ENCODE results near the gene SPACA4. TPM values are rescaled to one million over a fixed set of nuclear protein-coding genes. Genes with fewer than 3 reads are reported as not detected.
A peak's percentile ranks its signal among the peaks of the same experiment; 100 is the strongest.

Gene SPACA4
- polyA plus RNA-seq, 4 donors: 0.06 TPM; not detected in 3

DNA sequence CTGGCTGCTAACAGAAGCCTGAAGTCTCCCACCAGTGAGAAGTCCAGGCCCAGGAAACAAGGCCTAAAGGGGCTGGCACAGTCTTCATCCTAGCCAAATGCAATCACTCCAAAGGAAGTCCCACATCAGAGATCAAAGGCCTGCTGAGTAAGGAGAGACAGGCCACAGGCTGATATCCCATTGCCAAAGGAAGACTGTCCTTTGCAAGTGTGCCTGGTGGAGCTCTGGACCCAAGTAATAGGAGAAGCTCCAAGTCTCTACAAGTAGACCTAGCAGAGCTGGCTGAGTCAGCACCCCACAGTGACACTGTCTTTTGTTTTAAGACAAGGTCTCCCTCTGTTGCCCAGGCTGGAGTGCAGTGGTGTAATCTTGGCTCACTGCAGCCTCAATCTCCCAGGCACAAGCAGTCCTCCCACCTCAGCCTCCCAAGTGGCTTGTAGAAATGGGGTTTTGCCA lies 26.2 kb downstream of the SPACA4 start:
- no peak for DNase-seq (ENCODE audit: low read depth in 4 of 4, low spot score in 3 of 4)

DNA sequence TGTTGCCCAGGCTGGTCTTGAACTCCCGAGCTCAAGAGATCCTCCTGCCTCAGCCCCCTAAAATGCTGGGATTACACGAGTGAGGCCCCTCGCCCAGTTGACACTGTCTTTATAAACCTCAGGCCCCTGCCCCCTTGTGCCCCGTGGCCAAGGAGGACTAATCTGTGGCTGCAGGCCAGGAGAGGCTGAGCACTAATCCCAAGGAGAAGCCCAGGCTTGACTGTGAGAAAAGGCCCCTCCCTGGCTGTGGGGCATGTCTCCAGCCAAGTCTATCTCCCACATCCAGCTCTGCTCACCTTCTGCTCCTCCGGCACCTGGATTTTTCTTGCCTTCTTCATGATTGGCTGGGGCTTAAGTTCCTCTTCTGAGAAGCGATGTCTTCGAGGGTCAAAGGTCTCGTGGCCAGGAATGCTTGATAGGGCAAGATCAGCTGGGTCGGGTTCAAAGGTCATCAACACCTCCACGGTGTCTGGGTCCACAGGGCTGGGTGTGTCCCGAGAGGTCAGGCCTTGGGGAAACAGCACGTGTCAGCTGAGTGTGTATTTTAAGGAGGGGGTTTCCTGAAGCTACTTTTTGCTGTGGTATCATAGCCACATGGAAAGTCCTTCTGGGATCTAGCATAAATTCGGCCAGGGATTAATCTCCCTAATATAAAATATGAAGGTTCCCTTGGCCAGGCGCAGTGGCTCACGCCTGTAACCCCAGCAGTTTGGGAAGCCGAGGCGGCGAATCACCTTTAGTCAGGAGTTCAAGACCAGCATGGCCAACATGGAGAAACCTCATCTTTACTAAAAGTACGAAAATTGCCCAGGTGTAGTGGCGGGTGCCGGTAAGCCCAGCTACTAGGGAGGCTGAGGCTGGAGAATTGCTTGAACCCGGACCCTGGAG lies 26.9 kb downstream of the SPACA4 start:
- DNase-seq (ENCODE audit: low read depth in 4 of 4, low spot score in 3 of 4): no peak

DNA sequence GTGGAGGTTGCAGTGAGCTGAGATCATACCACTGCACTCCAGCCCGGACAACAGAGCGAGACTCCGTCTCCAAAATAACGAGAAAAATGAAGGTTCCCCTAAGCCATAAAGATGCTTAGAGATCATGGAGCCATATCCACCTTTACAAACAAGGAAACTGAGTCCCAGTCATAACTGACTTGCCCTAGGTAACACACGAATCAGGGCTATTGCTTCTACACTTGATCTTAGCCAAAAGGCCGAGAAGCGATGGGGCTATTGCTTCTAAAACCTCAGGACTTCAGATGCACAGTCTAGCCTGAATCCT lies 27.4 kb downstream of the SPACA4 start:
- DNase-seq (ENCODE audit: low read depth in 4 of 4, low spot score in 3 of 4): no peak

DNA sequence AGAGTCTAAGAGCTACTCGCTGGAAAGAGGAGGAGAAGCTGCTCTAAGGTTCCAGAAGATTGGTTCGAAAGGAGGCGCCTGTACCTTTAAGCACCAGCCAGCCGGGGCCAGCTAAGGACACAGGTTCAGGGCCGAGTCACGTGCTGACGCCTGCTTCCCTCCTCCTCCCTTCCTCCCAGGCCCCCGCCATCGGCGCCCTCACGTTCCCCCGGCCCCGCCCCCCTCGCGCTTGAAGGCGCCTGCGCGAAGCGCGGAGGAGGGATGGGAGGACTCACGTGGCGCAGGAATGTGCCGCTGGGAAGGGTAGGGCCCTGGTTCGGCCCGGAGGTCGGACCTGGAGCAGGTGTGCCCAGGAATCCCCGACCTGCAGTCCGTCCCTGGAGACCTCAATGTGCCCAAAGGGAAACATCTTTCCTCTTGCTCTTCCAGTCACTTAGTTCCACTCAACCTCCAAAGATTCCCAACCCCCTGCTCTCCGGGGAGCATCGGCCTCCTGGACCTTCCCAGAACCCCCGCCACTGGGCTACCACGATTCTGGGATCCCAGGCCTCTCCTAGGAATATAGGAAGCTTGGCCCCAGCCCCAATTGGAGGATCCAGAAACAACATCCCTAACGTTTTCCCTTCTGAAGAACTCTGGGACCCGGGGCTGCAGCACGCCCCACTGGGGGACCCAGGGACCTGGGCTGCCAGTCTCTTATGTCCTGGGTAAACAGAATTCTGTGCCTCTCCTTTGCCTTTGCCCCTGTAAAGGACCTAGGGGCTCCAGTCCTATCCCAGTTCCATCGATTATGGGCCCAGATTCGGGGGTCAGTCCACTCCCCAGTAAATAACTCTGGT lies 28.1 kb downstream of the SPACA4 start:
- peak; percentile 91 to 95 (median 92) for DNase-seq (ENCODE audit: low read depth in 4 of 4, low spot score in 3 of 4)

DNA sequence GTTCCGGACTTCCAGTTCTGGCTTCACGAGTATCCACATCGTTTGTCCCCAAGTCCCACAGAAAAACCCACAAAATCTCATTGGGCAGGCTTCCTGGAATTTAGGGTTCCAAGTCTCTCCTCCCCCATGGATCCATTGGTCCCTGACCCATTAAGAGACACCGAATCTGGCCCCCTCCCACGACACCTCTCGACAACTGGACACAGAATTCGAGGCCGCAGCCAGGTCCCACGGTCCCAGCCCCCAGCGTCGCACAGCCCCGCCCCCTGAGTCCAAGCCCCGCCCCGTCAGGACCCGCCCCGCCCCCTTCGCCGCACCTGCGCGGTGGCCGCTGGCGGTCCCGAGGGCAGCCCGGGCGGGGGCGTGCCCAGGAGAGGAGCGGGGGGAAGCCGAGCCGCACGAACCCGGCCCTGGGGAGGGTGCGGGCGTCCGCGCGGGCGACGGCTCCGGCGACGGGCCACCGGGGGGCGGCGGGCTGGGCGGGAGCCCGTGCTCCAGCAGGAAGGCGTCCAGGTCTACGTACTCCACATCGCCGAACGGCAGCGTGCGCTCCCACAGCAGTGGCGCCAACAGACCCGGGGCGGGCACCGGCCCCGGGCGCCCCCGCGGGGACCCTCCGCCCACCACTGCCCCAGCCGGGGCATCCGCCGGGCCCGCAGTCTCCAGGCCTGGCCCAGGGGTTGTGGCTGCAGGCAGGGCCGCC lies 28.9 kb downstream of the SPACA4 start:
- DNase-seq (ENCODE audit: low read depth in 4 of 4, low spot score in 3 of 4): no peak

DNA sequence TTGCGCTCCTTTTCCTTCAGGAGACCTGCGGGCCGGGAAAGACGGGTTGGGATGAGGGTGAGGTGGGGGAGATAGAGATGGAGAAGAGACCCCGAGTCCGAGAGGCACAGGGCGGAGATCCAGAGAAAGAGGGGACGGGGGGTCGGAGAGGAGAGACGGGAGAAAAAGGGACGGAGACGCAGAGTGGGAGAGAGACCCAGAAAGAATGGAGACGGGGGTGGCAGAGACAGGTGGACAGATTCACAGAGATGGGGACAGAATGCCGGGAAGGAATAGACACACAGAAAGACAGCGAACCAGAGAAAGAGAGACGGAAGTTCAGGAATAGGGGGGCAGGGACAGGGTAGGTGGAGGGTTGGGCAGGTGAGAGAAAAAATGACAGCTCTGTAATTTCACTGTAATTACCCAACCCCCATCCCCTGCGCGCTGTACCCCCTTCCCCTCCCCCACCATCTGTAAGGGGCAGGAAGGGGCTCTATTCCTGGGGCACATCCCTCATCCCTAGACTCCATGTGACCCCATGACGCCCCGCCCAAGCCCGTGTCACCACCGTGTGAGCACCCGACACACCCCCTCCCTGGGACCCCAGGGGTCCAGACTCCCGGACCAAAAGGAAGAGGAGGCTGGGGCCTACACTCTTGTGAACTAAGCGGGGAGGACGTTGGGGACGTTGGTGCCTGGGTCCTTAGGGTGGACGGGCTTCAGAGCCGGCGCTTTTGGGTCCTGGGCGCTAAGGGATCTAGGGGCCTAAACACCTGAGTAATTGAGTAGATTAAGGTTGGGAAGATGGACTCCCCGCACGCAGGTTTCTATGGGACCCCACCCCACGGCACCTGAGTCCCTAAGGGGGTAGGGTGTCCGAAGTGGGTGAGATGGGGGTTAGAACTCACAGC lies 29.7 kb downstream of the SPACA4 start:
- no peak for DNase-seq (ENCODE audit: low read depth in 4 of 4, low spot score in 3 of 4)

DNA sequence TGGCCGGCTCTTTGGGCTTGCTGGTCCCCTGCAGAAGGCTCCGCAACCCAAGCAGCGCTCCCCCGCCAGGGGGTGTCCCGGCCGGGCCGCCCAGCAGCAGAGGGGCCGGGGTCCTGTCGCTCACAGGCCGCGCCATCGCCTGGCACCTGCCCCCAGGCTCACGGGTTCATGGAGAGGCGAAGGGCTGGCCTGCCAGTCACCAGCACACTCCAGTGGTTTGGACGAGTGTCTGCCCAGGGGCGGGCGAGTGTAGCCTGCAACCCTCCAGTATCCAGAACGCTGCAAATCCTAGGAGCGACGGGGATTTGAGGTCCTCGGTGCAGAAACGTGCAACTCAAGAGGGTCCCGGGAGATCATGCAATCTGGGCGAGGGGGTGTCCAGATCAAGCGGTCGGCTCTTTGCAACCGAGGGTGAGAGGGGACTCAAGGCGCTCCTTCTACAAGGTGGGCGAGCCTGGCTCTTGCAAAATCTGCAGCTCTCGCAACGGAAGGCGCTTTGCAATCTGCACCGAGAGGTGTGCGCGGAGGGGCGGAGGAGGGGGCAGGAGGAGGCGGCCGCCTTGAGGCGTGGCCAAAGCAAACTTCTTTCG lies 30.4 kb downstream of the SPACA4 start, which contains the start of gene DBP:
Gene DBP, minus strand, starts transcription at position 521 of the 590 bp plus-strand sequence. Its CDS starts 385 bp downstream, at position 136.
- no peak for DNase-seq (ENCODE audit: low read depth in 4 of 4, low spot score in 3 of 4)

DNA sequence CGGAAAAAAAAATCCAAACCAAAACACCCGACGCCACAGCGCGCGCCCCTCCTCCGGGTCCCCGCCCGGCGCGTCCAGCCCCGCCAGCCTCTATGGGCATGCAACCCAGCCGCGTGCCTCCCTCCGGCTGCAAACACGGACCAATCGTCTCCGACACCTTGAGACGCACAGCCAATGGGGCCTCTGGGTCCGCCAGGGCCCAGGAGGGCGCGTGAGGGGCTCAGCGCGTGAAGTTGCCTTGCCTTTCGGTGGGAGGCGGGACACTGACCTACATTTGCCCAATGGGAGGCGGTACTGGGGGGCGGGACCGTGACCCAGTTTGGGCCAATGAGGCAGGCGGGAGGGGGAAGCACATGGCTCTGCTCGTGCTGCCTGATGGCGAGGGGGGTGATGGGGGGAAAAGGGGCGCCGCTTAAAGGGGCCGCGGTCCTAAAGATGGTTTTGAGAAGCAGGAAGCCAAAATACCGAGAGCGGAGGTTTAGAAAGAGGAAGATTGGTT lies 31.0 kb downstream of the SPACA4 start:
- peak; percentile 91 to 99 (median 98) for DNase-seq (ENCODE audit: low read depth in 4 of 4, low spot score in 3 of 4)

DNA sequence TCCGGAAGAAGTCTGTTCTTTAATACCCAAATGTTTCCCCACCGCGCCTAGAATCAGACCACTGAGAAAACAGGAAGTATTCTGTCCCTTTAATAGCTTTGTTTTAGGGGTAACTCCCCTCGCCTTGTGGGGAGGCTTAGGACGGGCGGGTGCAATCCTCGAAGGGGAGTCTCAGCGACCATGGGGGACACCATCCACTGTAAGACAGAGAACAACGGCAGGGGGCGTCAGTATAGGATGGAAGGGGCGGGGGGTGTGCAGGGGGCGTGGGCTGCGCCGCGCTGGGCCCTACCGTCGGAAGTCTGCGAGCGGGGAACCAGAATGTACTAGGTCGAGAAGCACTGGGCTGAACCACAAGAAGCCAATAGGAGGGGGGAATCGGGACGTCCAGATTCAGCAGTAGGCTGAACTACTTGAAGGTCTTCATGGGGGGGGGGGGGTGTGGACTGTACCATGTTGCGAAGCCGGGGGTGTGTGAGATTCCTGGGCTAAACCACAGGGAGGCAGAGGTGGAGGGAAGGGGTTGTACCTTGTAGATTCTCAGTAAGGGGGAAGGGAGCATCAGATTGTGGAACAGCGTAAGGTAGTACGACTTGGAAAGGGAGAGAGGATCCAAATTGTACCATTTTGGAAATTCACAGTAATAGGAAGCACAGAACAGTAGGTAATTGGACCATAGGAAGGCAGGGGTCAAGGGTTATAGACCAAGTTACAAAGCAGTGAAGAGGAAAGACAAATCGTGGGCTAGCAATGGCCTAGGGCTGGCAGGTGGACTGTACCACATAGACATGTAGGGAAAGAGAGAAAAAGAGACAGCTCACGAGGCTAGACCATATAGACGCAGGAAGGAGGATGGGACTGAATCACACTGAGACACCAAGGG lies 31.6 kb downstream of the SPACA4 start:
- DNase-seq (ENCODE audit: low read depth in 4 of 4, low spot score in 3 of 4): peak in 3 of 4 donors; percentile 77 to 89 (median 88)

DNA sequence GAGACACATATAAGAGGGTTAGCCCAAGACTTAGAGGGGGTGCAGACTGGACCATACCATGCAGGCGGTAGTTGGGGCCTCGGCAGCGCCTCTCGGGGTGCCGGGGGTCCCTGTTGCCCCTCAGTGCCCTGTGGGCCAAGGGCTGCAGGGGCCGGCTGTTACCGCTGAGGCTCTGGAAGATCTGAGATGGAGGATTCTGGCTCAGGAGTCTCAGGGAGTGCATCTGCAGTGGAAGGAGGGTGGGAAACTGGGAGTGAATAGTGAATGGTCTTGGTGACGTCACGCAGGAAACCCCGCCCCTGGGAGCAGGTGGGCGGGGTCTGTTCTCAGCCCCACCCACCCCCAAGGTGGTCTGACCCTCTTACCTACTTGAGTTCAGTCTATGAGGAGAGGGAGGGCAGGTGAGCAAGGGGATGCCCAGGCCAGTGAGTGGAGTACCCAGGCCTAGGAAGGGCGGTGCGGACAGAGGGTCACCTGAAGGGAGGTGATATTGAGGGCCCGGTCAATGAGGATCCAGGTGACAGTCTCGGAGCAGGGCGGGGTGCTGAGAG lies 32.4 kb downstream of the SPACA4 start:
- no peak for DNase-seq (ENCODE audit: low read depth in 4 of 4, low spot score in 3 of 4)

DNA sequence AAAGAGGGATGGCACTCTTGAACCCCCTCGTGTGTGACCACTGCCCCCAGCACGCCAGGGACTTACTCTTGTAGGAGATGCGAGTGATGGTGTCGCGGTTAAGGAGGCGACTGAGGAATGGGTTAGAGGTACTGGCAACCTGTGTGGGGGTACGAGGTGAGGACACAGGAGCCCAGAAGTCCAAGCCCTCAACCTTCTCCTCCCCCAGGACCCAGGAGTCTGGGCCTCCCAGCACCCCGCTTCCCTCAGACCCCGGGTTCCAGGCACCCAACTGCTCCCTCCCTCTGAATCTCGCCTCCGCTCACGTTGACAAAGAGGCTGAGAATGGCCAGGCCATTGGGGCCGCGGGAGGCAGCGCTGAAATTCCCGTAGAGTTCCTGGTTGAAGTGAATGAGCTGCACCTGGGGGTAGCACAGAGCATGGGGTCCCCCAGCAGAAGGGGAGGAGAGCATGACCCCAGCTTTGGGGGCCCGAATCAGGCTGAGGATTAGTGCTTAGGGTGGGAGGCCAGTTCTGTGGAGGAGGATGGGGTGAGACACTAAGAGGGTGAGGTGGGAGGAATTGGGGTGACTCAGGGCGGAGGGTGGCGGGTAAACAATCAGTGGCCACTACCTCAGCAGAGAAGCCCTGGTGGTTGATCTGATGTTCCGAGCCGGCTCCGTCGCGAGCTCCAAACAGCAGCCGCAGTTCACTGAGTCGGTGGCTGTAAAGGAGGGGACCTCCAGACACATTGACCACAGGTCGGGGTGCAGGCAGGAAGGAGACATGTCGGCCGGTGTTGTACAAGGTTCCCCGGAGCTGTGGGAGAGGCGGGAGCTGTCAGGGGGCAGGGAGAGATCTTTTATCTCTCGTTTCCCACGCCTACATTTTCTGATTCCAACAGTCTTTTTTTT lies 33.2 kb downstream of the SPACA4 start:
- no peak for DNase-seq (ENCODE audit: low read depth in 4 of 4, low spot score in 3 of 4)

DNA sequence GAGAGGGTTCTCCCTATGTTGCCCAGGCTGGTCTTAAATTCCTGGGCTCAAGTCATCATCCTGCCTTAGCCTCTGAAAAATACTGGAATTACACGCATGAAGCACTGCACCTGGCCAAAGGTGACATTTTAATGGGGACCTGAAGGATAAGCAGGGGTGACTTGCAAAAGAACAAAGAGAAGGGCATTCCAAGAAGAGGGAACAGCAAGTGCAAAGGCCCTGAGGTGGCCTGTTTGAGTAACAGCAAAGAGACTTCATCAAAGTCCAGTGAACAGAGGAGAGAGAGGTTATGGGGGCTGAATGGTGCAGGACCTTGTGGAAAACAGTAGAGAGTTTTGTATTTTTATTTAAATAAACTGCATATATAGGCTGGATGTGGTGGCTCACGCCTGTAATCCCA lies 35.3 kb downstream of the SPACA4 start:
- DNase-seq (ENCODE audit: low read depth in 4 of 4, low spot score in 3 of 4): no peak

DNA sequence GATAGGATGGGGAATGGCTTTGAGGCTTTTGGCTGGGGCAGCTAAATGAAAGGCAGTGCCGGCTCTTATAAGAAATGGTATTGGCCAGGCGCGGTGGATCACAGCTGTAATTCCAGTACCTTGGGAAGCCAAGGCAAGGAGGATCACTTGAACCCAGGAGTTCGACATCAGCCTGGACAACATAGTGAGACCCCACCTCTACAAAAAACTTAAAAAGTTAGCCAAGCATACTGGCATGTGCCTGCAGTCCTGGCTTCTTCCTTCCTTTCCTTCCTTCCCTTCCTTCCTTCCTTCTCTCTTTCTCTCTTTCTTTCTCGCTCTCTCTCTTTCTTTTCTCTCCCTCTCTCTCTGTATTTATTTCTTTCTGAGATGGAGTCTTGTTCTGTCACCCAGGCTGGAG lies 36.3 kb downstream of the SPACA4 start:
- DNase-seq (ENCODE audit: low read depth in 4 of 4, low spot score in 3 of 4): no peak

DNA sequence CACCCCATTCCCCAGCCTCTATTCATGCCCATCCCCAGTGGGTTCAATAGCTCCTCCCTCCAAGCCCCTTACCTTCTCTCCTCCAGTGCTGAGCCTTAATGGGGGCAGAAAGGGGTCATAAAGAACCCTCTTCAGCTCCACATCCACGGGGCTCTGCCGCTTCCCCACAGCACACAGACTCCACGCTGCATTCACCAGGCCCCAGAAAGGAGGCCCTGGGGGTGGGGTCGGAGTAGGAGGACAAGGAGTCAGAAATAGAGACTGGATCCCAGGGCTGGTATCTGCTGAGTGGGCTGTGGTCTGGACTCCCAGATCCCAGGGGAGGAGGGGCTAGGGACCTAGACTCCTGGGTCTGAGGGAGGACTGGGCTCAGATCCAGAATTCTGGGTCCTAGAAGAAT lies 37.8 kb downstream of the SPACA4 start:
- DNase-seq (ENCODE audit: low read depth in 4 of 4, low spot score in 3 of 4): no peak

DNA sequence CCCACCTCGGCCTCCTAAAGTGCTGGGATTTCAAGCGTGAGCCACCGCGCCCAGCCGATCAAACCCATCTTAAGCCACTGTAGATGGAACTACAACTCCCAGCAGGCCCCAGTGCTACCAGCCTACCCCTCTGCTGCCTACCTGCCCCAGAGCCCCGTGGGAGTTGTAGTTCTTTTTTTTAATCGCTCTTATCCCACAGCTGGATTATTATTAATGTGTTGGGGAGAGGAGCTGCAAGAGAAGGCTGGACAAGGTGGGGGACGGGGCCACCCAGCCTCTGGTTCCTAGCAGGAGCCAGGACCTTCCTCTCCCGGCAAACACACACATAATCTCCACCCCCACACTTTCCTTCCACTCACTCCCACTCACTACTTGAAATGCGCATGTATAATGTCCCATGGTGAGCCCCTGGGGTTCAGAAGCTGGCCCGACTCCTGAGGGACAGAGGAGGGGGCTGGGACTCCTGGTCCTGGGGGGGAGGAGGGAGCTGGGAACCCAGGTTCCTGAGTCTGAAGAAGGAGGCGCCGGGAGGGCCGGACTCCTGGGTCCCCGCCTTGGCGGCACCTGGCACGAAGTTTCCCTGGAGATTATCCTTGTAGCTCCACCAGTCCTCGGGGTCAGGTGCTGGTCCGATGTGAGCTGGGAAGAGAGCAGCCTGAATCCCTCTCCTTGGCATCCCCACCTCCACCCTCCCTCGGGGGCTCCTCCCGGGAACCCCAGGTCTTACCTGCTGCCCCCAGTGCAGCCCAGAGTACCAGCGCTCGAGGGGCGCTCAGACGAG lies 38.5 kb downstream of the SPACA4 start:
- no peak for DNase-seq (ENCODE audit: low read depth in 4 of 4, low spot score in 3 of 4)

DNA sequence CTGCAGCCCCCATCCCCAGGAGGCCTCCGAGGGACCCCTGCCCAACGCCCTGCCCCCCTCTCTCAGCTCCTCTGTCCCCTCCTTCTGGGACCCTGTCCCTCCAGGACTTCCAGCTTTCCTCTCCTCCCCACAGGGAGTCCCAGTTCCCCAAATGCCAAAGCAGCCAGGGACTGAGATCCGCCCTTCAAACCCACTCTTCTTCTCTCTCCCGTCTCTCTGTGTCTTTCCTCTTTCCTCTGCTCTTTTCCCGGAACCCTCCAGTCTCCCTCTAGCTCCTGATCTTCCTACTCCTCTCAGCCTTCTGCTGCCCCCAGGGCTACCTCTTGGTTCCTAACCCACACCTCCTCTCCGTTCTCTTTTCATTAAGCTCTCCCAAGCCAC lies 39.1 kb downstream of the SPACA4 start:
- no peak for DNase-seq (ENCODE audit: low read depth in 4 of 4, low spot score in 3 of 4)
